ENCODE data around the gene PPP4R4.

The PPP4R4 gene

DNA sequence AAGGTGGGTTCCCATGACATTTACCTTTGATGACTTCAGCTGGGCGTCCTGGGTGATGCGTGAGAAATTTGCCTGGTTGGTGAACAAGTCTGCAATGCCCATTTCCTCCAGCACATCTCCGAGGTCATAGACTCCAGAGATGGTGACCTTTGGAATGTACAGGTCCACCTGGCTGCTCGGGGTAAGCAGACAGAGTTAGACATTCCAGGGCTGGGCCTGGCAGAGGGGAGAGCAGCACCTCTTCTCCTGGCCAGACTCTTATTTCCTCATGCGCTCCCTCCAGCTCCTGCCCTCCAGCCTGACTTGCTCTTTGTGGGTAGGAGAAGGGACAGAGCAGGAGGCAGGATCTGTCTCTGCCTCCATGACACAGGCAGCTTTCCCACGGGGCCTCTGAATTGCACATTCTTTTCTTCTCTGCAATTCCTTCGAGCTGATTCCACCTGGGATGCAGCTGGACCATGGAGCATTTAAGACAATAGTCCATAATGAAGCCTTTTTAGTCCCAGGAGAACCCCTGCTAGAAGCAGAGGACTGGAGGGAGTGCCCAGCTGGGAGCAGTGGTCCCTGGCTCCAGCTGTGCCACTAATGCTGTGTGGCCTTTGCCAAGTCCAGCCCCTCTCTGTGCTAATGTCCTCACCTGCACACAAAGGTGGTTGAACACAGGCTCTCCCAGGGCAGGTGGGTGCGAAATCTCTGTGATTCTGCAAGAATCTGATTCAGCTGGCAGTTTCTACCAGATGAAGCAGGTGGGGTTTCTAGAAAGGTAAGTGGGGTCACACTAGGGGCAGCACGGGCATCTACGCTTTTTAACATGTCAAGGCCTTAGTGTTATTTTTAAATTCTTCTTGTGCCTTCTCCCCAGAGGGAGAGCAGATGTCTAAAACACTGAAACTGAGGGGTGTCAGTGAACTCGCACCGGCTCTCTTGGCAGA, 132.2 kb downstream of the PPP4R4 start:
- no peak for DNase-seq

DNA sequence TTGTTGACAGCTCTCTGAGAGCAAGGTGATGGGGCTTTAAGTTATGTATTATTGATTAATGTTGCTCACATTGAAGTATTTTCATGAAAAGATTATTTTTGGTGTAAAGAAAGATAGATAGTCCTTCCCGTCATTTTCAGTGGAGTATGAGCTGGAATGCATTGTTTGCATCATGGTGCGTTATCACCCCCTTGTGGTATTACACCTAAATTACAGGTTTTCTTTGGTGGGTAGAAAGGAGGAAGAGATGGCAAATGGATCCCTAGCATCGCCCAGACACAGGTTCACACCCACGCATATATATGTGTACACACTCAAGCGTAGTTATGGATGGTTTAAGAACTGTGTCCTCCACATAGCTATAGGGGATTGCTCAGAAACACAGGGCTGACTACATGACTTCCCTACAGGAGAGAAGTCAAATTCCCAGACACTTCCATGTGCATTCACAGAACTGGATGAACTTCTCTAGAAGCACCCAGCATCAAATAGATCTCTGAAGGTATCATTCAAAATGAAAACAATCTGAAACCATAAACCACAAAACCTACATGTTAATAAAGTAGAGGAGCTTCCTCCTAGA, 133.4 kb downstream of the PPP4R4 start:
- DNase-seq: no peak

DNA sequence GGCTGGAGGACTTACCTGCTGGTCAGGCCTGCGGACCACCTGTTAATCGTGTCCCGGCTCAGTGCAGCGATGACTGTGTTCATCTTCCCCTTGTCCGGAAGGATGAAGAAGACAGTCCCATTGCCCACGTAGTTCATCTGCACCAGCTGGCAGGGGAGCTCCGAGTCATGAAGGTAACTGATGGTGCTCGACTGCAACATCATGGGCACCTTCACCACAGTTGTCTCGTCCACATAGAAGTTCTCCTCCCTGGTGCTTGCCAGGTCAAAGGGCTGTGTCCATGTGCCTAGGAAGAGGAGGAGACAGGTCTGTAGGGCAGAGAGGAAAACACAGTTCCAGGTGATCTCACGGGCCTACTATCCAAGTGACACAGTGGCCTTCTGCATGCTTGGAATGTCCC, 135.6 kb downstream of the PPP4R4 start:
- no peak for DNase-seq

DNA sequence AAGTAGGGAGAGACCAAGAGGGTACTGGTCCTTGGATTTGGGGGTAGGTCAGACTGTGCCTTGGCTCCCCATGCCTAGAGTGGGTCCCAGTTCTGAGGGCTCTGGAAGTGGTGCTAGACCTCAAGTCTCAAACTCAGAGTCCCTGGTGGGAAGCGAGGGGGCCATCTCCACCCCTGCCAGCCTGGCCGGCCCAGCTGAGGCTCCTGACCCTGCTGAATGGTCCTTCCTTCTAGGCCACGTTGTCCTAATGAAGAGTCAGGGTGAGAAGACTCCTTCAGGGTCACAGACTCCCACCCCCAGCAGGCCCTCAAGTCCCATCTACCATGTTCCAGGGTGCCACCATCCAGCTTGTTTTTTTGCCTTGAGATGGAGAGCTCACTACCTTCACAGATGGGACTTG, 136.1 kb downstream of the PPP4R4 start:
- no peak for DNase-seq

DNA sequence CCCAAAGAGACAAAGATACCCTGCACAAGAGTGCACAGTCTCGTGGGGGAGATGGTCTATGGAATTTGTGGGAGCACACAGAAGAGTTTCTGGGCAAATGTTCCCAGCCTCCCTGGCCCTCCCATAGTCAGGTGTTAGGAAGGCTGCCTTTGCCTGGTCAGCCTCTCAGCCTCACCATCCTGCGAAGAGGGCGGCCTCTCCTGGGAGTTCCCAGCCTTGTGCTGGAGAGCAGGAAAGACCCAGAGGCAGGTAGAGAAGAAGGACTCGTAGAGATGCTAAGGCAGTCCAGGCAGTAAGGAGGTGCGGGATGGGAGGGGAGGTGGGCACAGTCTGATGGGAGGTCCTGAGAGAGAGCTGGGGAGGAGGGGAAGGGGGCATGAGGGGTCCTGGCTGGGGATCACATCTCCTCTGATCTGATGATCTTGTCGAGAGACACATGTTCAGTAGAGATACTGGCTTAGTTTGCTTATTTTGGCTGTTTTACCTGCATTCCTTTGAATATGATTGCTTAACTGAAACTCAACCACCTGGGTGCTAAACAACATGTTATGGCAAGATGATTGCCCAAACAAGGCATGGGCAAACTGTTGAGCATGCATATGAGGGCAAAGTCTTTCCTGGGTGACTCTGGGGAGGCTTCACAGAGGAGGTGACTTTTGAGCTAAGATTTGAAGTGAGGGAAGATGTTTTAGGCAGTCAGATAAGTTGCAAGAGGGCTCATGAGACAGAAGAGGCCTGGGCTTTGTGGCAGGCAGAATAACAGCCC, 138.5 kb downstream of the PPP4R4 start:
- no peak for DNase-seq

DNA sequence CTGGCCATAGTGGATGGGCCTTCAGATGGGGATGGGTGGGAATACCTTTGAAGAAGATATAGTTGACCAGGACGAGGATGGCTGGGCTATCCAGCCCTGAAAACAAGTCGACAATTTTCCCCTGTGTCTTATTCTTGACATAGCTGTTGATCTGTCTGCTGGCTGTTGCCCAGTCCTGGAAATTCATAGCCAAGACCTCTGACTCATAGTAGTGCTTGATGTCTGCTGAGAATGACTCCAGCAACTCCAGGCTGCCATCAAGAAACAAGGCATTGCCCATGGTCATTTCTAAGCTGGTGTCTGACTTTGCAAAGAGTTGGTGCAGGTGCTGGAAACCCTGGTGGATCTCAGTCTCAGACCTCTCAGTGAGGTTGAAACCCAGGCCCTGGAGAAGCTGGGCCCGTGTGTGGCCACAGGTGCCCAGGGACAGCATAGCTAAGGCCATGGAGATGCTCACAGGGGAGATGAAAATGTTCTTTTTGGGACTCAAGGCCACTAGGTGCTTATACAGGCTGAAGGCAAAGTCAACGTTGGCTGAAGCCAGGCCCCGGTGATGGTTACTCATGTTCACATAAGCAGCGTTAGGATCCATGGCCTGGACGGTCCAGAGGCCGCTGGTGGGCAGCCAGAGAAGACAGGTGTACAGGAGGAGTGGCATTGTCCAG, 140.0 kb downstream of the PPP4R4 start:
- no peak for DNase-seq

DNA sequence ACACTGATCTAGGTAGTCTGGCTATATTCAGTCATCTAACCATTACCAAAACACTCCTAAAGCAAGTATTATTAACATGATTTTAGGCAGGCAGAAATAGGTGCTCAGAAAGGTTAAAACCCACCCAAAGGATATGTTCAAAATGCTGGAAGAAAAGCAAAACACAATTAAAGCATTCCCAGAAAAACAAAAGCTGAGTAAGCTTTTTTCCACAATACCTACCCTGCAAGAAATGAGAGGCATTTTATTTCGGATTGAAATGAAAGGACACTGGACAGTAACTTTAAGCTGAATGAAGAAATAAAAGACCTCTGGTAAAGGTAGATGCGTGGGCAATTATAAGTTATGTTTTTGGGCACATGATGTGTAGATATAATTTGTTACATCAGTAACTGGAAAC, 140.8 kb downstream of the PPP4R4 start:
- no peak for DNase-seq

DNA sequence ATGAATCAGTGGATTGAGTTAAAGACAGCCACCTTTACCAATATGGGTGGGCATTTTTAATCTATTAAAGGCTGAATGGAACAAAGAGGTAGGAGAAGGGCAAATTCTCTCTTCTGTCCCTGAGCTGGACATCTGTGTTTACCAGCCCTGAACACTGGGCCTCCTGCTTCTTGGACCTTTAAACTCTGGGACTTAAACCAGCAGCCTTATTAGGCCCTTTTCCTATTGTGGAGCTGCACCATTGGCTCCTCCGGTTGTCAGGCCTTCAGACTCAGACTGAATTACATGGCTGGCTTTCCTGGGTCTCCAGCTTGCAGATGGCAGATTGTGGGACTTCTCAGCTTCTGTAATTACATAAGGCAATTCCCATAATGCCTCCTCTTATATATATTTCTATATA, 142.6 kb downstream of the PPP4R4 start:
- no peak for DNase-seq

DNA sequence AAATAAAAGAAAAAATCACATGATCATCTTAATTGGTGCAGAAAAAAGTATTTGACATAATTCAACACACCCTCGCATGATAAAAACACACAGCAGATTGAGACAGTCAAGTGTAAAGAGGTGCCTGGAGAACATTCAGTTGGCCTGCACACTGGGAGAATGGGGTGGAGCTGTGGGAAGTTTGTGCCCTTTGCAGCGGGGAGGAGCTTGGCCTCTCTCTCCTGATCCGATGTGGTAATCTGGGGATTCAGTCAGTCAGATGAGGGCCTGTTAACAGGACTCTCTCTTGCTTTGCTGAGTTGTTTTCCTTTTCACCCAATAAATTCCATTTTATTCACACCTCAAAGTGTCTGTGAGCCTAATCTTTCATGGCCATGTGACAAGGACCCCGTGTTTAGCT, 143.1 kb downstream of the PPP4R4 start:
- DNase-seq: no peak

DNA sequence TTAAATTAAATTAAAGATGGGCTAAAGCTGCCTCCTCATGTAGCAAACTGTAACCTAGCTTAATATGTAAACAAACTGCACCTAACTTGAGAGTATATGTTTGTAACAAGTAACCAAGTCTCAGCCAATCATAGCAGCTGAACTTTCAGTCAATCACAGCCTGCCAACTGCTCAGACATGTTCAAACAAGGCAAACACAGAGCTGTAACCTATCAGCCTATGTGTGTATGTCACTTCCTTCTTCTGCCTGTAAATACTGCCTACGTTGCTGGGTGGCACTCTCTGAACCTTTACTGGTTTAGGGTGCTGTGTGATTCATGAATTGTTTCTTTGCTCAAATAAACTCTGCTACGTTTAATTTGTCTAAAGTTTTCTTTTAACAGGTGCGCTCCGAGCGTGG, 146.1 kb downstream of the PPP4R4 start:
- no peak for DNase-seq

DNA sequence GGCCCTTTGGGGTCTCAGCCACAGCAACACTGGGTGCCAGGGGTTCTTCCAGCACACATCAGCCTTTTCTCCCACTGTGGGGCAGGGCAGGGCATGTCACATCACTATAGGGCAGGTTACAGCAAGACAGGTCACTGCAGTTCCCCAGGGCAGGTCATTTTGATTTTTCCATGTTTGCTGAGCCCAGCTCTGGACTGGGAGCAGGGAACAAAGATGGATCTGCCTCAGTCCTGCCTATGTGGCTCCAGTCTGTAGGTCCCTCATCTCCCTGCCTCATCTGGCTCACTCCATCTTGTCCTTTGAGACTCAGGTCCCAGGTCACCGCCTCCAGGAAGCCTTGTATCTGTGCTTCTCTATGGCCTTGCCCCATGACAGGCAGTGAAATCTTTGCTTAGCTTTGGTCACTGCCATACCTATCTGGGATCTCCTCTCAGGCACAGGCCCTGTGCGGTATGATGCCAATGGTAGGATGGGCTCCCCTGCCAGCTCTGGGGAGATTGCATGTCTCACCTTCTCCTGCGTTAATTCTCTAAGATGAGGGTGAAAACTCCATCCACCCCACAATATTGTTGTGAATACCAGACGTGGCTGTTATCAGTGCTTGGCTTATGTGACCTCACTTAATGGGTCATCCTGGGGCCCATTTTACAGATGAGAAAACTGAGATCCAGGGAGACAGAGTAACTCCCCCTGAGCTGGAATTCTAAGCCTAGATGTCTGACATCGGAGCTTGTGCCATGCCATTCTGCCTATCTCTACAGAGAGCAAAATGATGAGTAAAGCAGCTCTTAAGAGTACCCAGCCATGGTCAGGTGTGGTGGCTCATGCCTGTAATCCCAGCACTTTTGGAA, 147.5 kb downstream of the PPP4R4 start:
- DNase-seq: no peak

DNA sequence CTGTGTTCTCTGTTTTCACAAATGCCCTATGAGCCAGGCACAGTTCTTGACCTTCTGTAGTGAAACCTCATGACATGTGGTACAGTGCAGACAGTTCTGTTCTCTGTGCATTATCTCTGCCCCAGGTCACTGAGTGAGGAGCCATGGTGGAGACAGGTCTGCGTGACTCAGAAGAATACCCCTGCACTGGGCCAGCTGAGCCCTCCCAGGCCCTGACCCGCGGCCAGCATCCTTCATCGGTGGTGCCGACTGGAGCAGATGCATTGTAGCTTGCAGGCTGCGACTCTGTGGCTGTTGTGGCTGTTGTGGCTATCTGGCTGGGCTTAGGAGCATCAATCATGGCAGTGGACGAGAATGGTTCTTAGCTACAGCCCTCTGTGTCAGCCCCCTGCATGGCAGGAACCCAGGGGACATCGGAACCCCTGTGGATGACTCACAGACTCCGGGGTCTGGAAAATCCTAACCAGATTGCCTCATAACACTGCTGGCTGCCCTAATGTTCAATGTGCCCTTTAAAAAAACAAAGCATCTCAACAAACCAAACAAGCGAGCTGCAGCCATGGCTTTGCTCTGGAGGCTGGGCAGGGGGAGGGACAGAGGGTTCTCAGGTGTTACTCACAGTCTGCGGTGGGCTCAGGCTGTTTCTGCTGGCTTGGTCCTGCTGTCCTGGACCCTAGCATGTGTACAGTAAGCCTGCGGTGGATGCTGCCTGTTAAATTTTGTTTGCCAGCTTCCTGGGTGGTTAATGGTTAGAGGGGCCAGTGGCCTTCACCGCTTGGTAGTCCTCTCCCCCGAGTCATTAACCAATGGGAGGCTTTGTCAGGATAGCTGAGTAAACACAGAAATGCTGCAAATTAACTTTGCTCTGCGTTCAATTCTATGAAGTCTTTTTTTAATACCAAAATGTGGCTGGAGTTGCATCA, 148.8 kb downstream of the PPP4R4 start, which contains the start of gene SERPINA6:
SERPINA6 (minus strand) TSS at position 689 of the 923 bp plus-strand sequence. CDS start 8,688 bp downstream, outside the sequence.
- no peak for DNase-seq

DNA sequence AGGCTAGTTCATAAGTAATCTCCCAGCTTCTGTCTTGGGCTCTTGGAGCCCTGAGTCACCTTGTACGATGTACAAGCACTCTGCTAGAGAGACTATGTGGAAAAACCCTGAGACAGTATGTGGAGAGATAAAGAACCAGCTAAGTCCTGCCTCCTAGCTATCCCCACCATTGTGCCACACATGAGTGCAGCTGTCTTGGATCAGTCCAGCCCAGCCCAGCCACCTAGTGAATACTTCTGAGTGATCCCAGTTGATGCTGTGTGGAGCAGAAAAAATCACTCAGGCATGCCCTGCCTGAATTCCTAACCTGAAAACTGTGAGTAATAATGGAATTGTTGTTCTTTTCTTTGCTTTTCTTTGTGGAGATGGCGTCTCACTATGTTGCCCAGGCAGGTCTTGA, 154.1 kb downstream of the PPP4R4 start:
- no peak for DNase-seq

All from anterior cingulate cortex (tissue), 58 donors.